HepG2 (cell line): Measurements from ENCODE around the gene PWP1. TPM values are rescaled to one million over a fixed set of nuclear protein-coding genes. Genes with fewer than 3 reads are reported as not detected.

ENCODE experiments used
- ATF7-NPFF ChIP-seq: sonication (generic); formaldehyde crosslinking; IDR thresholded peaks from 2 replicates; pipeline ENCODE4 v1.8.1; 2023; ENCODE audit warnings: mild to moderate bottlenecking, low read depth, missing genetic modification reagents, moderate library complexity
- CREM ChIP-seq, 2 experiments: sonication (generic) in 1 of 2; formaldehyde crosslinking in 1 of 2; IDR thresholded peaks; 2 replicates each; pipeline versions ENCODE4 v1.4.0 to v1.6.1; 2016 to 2020; ENCODE audit warnings: antibody characterized with exemption in 1 of 2, mild to moderate bottlenecking in 1 of 2, missing genetic modification reagents in 1 of 2
- FOXK1 ChIP-seq: sonication (generic); formaldehyde crosslinking; IDR thresholded peaks from 2 replicates; pipeline ENCODE4 v1.4.0; 2020; ENCODE audit warnings: low read depth, missing genetic modification reagents, borderline replicate concordance
- GABPB1 ChIP-seq: IDR thresholded peaks from 2 replicates; pipeline ENCODE4 v1.6.1; 2016; ENCODE audit warnings: mild to moderate bottlenecking, missing genetic modification reagents, moderate library complexity, missing compliant biosample characterization
- GATA4 ChIP-seq: sonication (generic); IDR thresholded peaks from 2 replicates; pipeline ENCODE4 v1.6.1; 2016; ENCODE audit warnings: antibody characterized with exemption, low read depth, borderline replicate concordance
- MXI1 ChIP-seq: IDR thresholded peaks from 3 replicates; pipeline ENCODE4 v1.6.1; 2012; ENCODE audit warnings: low read depth, low read length, inconsistent platforms, borderline replicate concordance
- NR2F2 ChIP-seq: IDR thresholded peaks from 2 replicates; pipeline ENCODE4 v1.6.1; 2012; ENCODE audit warnings: low read depth, inconsistent platforms, borderline replicate concordance
- ZNF317 ChIP-seq: sonication (generic); formaldehyde crosslinking; IDR thresholded peaks from 2 replicates; pipeline ENCODE4 v1.5.0; 2020; ENCODE audit warnings: mild to moderate bottlenecking, missing genetic modification reagents
- ZNF326 ChIP-seq: sonication (generic); formaldehyde crosslinking; IDR thresholded peaks from 2 replicates; pipeline ENCODE4 v1.4.0; 2020; ENCODE audit warnings: missing genetic modification reagents, borderline replicate concordance
- ZNF34 ChIP-seq: sonication (generic); formaldehyde crosslinking; IDR thresholded peaks from 2 replicates; pipeline ENCODE4 v1.4.0; 2020; ENCODE audit warnings: mild to moderate bottlenecking, missing genetic modification reagents, borderline replicate concordance
- ZNF354B ChIP-seq: sonication (generic); formaldehyde crosslinking; IDR thresholded peaks from 2 replicates; pipeline ENCODE4 v1.8.0; 2022; ENCODE audit warnings: mild to moderate bottlenecking, missing genetic modification reagents
- ZNF614 ChIP-seq: IDR thresholded peaks from 2 replicates; pipeline ENCODE4 v1.6.1; 2018; ENCODE audit warnings: missing biosample characterization, missing genetic modification reagents, inconsistent platforms, borderline replicate concordance
- ZSCAN22 ChIP-seq: sonication (generic); formaldehyde crosslinking; IDR thresholded peaks from 2 replicates; pipeline ENCODE4 v1.4.0; 2020; ENCODE audit warnings: mild to moderate bottlenecking, missing genetic modification reagents
- polyA plus RNA-seq, 8 experiments: library from polyadenylated mRNA; depleted of rRNA in 3 of 8; stranded (reverse) in 7 of 8; unstranded in 1 of 8; fragments of >200 nt; fragmentation: Illumina TruSeq in 4 of 8; extraction: Trizol in 4 of 8; gene quantifications; 2 replicates each; pipeline versions ENCODE4 v1.2.1 to v1.2.3, GENCODE V29; 2011 to 2016; ENCODE audit warnings: low read depth in 4 of 8, missing spikeins in 1 of 8, mixed read lengths in 1 of 8; ENCODE audit not compliant: insufficient read depth in 1 of 8
- total RNA-seq, 5 experiments: library from RNA; depleted of rRNA; stranded (reverse); fragments of >200 nt; fragmentation: Illumina TruSeq; extraction: Trizol; gene quantifications; 2 replicates each; pipeline ENCODE4 v1.2.3, GENCODE V29; 2016; ENCODE audit warnings: low read depth in 1 of 5
- TF ChIP-seq, protein P1 (sequence below): sonication (generic); formaldehyde crosslinking; IDR thresholded peaks from 2 replicates; pipeline ENCODE4; 2020; ENCODE audit warnings: missing genetic modification reagents, mild to moderate bottlenecking, borderline replicate concordance
- TF ChIP-seq, protein P2 (sequence below): sonication (generic); formaldehyde crosslinking; IDR thresholded peaks from 2 replicates; pipeline ENCODE4 v1.8.1; 2022; ENCODE audit warnings: mild to moderate bottlenecking, missing genetic modification reagents
- TF ChIP-seq, protein P3 (sequence below): sonication (generic); formaldehyde crosslinking; IDR thresholded peaks from 2 replicates; pipeline ENCODE4 v1.8.1; 2023; ENCODE audit warnings: mild to moderate bottlenecking, inconsistent platforms, moderate library complexity, missing genetic modification reagents, borderline replicate concordance
- TF ChIP-seq, protein P4 (sequence below): sonication (generic); formaldehyde crosslinking; IDR thresholded peaks from 2 replicates; pipeline ENCODE4 v1.8.1; 2023; ENCODE audit warnings: missing genetic modification reagents, inconsistent platforms, borderline replicate concordance
- TF ChIP-seq, protein P5 (sequence below): sonication (generic); formaldehyde crosslinking; IDR thresholded peaks from 2 replicates; pipeline ENCODE4 v1.8.0; 2022; ENCODE audit warnings: mild to moderate bottlenecking, missing genetic modification reagents, moderate library complexity

The PWP1 gene
- total and polyA plus RNA-seq, 2 of the 13 experiments (the other 11 are each of a cell fraction or from before 2014, with no cell fraction given), result 65.9 to 70.2 TPM

DNA sequence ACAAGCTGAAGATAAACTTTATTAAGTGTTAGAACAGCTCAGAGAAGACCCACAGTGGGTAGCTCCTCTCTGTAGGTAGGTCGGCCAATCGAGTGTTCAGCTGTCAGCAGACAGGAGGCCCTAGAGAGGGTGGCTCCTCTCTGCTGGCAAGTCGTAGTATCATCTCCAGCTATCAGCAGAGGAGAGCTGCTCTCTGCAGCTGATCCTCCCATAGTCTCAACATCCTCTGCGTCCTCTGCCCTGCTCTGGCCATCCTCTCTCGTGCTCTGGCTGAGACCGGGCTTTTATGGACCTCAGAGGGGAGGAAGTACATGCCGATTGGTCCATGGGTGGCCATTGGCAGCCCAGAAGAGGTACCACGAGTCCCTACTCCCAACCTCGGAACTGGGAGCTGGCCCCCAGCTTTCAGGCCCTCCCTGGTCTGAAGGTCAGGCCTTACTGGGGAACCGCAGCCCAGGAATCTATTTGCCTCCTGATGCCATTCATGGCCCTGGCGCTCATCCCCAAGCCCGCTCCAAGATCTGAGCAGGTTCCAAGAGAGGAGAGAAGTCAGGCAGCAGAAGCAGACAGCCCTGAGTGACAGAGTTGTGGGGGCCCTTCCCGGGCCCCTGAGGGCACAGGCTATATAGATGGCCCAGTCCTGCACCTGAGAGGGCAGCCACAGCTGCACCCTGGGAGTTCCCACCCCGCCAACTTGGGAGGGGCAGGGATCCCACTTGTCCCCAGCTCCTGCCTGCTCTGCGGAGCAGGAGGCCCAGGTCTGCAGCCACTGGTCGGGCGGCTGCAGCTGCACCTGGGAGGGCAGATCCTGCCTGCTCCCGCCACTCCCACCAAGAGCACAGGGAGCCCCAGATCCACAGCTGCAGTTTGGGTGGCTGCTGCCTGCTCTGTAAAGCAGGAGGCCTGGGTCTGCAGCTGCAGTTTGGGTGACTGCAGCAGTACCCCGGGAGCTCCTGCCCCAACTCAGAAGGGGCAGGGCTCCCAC lies 3.5 kb upstream of the PWP1 start (continued):
- TF ChIP-seq, protein P1, sequence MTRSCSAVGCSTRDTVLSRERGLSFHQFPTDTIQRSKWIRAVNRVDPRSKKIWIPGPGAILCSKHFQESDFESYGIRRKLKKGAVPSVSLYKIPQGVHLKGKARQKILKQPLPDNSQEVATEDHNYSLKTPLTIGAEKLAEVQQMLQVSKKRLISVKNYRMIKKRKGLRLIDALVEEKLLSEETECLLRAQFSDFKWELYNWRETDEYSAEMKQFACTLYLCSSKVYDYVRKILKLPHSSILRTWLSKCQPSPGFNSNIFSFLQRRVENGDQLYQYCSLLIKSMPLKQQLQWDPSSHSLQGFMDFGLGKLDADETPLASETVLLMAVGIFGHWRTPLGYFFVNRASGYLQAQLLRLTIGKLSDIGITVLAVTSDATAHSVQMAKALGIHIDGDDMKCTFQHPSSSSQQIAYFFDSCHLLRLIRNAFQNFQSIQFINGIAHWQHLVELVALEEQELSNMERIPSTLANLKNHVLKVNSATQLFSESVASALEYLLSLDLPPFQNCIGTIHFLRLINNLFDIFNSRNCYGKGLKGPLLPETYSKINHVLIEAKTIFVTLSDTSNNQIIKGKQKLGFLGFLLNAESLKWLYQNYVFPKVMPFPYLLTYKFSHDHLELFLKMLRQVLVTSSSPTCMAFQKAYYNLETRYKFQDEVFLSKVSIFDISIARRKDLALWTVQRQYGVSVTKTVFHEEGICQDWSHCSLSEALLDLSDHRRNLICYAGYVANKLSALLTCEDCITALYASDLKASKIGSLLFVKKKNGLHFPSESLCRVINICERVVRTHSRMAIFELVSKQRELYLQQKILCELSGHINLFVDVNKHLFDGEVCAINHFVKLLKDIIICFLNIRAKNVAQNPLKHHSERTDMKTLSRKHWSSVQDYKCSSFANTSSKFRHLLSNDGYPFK (CRISPR knock-in tag), result peak; percentile 72; the same call in 1 of the 2 replicates
- TF ChIP-seq ZSCAN22 (CRISPR knock-in tag) (no peak), GABPB1 (CRISPR knock-in tag) (peak; percentile 74), ZNF326 (no peak), ZNF317 (CRISPR knock-in tag) (no peak), FOXK1 (CRISPR knock-in tag) (no peak), GATA4 (peak; percentile 91), ATF7-NPFF (CRISPR knock-in tag) (no peak; the same call in 1 of the 2 replicates), MXI1 (peak; percentile 64; the same call in 1 of the 3 replicates), NR2F2 (peak; percentile 39; the same call in 1 of the 2 replicates), ZNF614 (peak; percentile 26; the same call in 1 of the 2 replicates), CREM (IDR thresholded peaks at IDR 0.05) (no peak), CREM (CRISPR knock-in tag; IDR thresholded peaks at IDR 0.05) (no peak), ZNF354B (CRISPR knock-in tag) (no peak), ZNF34 (no peak)
- TF ChIP-seq, protein P2, sequence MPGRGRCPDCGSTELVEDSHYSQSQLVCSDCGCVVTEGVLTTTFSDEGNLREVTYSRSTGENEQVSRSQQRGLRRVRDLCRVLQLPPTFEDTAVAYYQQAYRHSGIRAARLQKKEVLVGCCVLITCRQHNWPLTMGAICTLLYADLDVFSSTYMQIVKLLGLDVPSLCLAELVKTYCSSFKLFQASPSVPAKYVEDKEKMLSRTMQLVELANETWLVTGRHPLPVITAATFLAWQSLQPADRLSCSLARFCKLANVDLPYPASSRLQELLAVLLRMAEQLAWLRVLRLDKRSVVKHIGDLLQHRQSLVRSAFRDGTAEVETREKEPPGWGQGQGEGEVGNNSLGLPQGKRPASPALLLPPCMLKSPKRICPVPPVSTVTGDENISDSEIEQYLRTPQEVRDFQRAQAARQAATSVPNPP (CRISPR knock-in tag), result no peak
- TF ChIP-seq, protein P3, sequence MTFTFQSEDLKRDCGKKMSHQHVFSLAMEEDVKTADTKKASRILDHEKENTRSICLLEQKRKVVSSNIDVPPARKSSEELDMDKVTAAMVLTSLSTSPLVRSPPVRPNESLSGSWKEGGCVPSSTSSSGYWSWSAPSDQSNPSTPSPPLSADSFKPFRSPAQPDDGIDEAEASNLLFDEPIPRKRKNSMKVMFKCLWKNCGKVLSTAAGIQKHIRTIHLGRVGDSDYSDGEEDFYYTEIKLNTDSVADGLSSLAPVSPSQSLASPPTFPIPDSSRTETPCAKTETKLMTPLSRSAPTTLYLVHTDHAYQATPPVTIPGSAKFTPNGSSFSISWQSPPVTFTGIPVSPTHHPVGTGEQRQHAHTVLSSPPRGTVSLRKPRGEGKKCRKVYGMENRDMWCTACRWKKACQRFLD (CRISPR knock-in tag), result no peak
- TF ChIP-seq, protein P4, sequence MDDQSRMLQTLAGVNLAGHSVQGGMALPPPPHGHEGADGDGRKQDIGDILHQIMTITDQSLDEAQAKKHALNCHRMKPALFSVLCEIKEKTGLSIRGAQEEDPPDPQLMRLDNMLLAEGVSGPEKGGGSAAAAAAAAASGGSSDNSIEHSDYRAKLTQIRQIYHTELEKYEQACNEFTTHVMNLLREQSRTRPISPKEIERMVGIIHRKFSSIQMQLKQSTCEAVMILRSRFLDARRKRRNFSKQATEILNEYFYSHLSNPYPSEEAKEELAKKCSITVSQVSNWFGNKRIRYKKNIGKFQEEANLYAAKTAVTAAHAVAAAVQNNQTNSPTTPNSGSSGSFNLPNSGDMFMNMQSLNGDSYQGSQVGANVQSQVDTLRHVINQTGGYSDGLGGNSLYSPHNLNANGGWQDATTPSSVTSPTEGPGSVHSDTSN (CRISPR knock-in tag), result no peak
- TF ChIP-seq, protein P5, sequence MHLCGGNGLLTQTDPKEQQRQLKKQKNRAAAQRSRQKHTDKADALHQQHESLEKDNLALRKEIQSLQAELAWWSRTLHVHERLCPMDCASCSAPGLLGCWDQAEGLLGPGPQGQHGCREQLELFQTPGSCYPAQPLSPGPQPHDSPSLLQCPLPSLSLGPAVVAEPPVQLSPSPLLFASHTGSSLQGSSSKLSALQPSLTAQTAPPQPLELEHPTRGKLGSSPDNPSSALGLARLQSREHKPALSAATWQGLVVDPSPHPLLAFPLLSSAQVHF (CRISPR knock-in tag), result no peak
